ENCODE measurements around the gene OR2AG2. TPM values are rescaled to one million over a fixed set of nuclear protein-coding genes. Genes with fewer than 3 reads are reported as not detected.

Gene OR2AG2
- total and polyA plus RNA-seq, 9 of the 15 experiments (the other 6 are each of a cell fraction or from before 2014, with no cell fraction given): 0.15 to 0.91 (median 0.55) TPM

GRCh38 chr11:6727971-6728760, 43.6 kb downstream of the OR2AG2 start (continued):
- TF ChIP-seq STAT5A (IDR thresholded peaks at IDR 0.05; ENCODE audit: borderline replicate concordance, low read length): no peak
- no peak for TF ChIP-seq JUND (IDR thresholded peaks at IDR 0.05; ENCODE audit: borderline replicate concordance, low read depth, low read length)
- no peak; the same call in 1 of the 3 replicates for TF ChIP-seq JUND (tag; IDR thresholded peaks at IDR 0.05; ENCODE audit: borderline replicate concordance, low read depth, low read length)
- no peak for TF ChIP-seq TAL1 (IDR thresholded peaks at IDR 0.05)
- no peak for TF ChIP-seq POLR2G (IDR thresholded peaks at IDR 0.05; ENCODE audit: low read depth, low read length)
- TF ChIP-seq TEAD2 (tag; IDR thresholded peaks at IDR 0.05): no peak
- no peak for TF ChIP-seq HDAC6 (IDR thresholded peaks at IDR 0.05; ENCODE audit: low read depth, low read length)
- peak; percentile 34; the same call in 1 of the 2 replicates for TF ChIP-seq HMBOX1 (IDR thresholded peaks at IDR 0.05)
- TF ChIP-seq ZNF407 (IDR thresholded peaks at IDR 0.05; ENCODE audit: low read depth): no peak
- TF ChIP-seq SIRT6 (IDR thresholded peaks at IDR 0.05; ENCODE audit: low read depth, low read length): no peak
- no peak for TF ChIP-seq TSC22D4 (tag; IDR thresholded peaks at IDR 0.05)
- TF ChIP-seq SMARCE1 (IDR thresholded peaks at IDR 0.05): peak; percentile 62; the same call in 1 of the 2 replicates
- no peak for TF ChIP-seq PHB (CRISPR knock-in tag; IDR thresholded peaks at IDR 0.05)
- TF ChIP-seq NFE2L1 (tag; IDR thresholded peaks at IDR 0.05; ENCODE audit: borderline replicate concordance, low read depth): peak; percentile 91
- TF ChIP-seq SMC3 (conservative IDR thresholded peaks at IDR 0.05; ENCODE audit: insufficient read depth, low read depth, low read length): no peak
- TF ChIP-seq MAFF (IDR thresholded peaks at IDR 0.05; ENCODE audit: low read length): peak; percentile 87
- TF ChIP-seq ZNF584 (CRISPR knock-in tag; IDR thresholded peaks at IDR 0.05; ENCODE audit: low read depth): no peak

Data from K562 (cell line).